D721Med (cell line): ENCODE results near the gene GHRH.

ENCODE experiments used
- DNase-seq: peaks from one replicate; pipeline ENCODE4 v3.0.0; 2011; ENCODE audit warnings: low spot score; ENCODE audit not compliant: insufficient read length
- FAIRE-seq: peaks from 2 replicates; lab custom pipeline; 2011; peaks lifted over from hg19 to GRCh38; lab: Jason Lieb, UNC
- CTCF ChIP-seq: IDR thresholded peaks from 2 replicates; pipeline ENCODE4 v1.5.1; 2012; ENCODE audit warnings: mild to moderate bottlenecking, control low read depth; ENCODE audit not compliant: insufficient read depth; ENCODE audit errors: missing control alignments

The GHRH gene

GRCh38 chr20:37201827-37202162 lies 59.8 kb downstream of the GHRH start:
- DNase-seq (no peak), FAIRE-seq (no peak)
- TF ChIP-seq CTCF = no peak
